CD4-positive, alpha-beta T cell treated with Interleukin-15 for 1 hour (primary cell): ENCODE measurements around the gene PIANP.
"Not testable (repeated sequence)": the region's sequence is repeated elsewhere in the genome, so short reads cannot be mapped to it uniquely, and the experiment has no call there.

Experiments used
- DNase-seq: peaks from one replicate; pipeline ENCODE4 v3.0.0-alpha.2; 2020

PIANP gene, protein sequence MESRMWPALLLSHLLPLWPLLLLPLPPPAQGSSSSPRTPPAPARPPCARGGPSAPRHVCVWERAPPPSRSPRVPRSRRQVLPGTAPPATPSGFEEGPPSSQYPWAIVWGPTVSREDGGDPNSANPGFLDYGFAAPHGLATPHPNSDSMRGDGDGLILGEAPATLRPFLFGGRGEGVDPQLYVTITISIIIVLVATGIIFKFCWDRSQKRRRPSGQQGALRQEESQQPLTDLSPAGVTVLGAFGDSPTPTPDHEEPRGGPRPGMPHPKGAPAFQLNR

DNA sequence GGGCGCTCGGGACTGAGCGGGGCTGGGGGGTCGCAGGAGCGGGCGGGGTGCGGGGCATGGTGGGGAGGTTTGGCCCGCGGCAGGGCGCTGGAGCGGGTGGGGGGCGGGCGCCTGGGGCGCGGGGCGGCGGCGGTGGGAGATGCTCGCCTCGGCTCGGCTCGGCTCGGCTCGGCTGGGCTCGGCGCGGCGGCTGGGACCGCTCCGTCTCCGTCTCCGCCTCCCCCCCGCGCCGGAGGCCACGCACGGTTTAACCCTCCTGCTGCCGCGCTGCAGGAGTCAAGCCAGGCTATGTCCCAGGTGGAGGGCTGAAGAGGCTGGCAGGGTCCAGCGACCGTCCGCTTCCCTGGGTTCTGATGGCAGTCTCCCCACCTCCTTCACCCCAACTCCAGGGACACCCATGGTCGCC, at the start of gene PIANP:
TSS of gene PIANP (minus strand) at position 170 of the 406 bp plus-strand sequence. CDS start 2,754 bp downstream, outside the sequence.
- DNase-seq: peak; percentile 43

DNA sequence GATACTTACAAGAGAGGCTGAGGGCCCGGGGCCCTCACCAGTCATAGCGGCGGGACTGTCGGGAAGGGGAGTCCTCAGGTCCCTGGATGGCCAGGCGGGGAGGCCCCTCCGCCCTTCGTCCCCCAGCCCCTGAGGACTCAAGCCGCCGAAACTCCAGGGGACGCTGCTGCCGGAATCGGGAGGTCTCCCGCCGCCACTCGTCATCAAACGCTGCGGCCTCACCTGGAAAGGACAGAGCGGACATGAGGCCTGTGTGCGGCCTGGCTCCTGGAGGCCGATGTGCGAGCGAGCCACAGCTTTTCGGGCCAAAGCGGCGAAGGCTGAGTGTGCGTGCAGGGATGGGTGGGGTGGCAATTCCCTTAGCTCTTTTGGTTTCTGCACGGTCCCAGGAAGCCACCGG, 48.1 kb upstream of the PIANP start:
- DNase-seq: no peak

DNA sequence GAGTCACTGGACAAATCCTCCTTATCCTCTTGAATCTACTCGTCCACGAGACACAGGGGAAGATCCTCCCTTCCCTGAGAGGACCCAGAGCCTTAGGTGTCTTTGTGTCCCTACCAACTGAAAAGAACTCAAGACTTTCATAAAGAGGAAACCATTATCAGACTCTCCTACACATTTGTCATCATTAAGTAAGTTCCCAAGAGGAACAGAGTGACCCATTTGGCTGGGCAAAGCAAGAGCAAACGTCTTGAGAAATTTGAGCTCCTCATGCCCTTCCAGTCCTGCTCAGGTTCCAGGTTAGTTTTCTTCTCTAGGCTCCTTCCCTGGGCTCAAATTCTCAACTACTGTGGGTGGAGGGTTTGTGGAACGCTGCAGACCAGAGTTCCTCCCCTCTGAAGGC, 46.6 kb upstream of the PIANP start:
- DNase-seq: no peak

DNA sequence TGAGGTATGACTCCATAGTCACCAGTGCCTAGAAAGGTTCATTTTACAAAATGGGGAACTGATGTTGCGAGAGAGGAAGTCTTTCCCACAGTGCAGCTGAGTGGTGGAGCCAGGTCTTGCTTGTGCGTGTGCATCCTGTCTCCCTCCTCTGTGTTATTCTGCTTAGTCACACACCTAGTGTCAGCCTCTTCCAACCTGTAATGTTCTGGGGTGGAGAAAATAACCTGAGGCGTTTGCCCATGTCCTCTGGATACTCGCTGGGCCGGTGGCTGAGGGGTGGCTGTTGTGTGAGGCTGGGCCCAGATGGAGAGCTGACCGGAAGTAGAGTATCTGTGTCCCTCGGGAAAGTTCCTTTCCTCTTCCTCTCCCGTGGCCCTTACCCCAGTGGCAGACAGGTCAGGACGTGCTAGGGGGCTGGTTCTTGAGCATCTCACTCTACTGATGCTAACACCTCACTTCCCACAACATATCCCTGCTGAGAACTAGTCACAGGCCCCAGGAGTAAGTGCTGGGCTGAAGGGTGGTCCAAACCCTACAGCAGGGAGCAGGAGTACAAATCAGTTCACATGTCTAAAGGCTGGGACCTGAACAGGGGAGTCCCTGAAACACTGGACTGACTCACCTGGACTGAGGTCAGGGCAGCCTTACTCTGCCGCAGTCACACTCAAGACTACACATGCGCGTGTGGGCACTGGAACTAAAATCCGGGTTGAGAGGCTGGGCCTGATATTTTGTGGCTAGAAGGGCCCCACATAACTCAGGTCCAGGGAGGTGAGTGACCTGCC, 45.3 kb upstream of the PIANP start:
- DNase-seq: peak; percentile 67

DNA sequence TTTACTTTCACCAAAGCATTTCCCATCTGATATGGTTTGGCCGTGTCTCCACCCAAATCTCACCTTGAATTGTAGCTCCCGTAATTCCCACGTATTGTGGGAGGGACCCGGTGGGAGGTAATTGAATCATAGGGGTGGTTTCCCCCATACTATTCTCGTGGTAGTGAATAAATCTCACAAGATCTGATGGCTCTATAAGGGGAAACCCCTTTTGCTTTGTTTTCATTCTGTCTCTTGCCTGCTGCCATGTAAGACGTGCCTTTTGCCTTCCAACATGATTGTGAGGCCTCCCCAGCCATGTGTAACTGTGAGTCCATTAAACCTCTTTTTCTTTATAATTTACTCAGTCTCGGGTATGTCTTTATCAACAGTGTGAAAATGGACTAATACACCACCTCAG, 42.7 kb upstream of the PIANP start:
- DNase-seq: not testable (repeated sequence)

DNA sequence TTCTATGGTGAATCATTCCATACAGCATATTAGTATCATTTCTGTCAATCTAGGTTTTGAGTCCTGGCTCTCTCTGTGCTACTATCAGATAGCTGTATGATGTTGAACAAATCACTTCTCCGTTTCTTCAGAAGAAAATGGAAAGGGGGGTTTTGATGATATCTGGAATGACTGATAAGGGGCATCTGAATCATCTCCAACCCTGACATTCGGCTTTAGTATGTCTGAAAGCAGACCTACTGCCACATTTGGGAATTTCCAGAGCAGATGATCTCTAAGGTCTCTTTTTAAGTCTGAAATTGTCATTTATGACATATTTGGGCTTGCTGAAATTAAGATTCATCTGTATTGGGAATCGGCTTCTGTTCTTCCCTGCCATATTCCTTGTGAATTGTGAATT, 42.2 kb upstream of the PIANP start:
- DNase-seq: no peak

DNA sequence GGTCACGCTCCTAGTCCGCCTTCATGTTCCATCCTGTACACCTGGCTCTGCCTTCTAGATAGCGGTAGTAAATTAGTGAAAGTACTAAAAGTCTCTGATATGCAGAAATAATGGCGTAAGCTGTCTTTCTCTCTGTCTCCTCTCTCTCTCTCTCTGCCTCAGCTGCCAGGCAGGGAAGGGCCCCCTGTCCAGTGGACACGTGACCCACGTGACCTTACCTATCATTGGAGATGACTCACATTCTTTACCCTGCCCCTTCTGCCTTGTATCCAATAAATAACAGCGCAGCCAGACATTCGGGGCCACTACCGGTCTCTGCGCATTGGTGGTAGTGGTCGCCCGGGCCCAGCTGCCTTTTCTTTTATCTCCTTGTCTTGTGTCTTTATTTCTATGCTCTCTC, 41.5 kb upstream of the PIANP start:
- DNase-seq: not testable (repeated sequence)

DNA sequence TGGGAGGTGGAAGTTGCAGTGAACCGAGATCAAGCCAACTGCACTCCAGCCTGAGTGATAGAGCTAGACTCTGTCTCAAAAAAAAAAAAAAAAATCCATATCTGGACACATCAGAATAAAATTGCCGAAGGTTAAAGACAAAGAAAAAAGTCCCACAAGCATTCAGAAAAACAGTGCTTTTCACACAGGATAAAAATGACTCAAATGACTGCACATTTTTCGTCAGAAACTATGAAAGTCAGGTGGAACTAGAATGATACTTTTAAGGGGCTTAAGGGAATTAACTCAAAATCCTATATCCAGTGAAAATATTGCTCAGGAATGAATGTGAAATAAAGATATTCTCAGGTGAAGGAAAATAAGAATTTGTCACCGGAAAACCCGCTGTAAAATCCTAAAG, 36.1 kb upstream of the PIANP start:
- DNase-seq: no peak

DNA sequence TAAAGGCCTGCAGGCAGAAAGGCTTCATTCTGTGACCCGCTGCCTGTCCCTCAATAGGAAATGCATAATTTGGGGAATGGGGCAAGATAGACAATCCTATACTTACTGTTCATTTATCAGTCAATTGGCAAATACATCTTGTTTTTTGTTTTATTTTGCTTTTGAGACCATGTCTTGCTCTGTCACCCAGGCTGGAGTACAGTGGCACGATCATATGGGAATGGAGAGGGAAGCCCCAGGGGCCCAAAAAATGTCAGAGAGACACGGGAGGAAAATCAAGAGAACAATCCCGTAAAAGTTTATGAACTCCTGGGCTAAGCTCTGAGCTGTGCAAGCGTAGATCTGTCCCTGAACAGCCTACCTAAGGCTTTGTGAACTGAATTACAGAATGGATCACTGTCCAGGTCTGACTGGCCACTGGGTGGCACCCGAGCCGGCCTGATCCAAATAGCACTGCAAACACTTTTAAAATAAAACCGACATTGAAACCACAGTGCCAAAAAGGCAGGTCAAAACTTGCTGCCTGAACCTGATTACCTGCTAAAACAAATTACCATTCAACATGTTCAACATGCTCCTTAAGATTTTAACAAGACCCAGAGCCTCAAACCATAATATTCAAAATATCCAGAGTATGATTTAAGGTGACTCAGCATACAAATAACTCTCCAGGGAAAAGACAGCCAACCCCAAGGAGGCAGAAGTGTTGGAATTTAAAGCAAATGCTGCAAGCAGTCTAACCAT, 35.0 kb upstream of the PIANP start:
- DNase-seq: peak; percentile 50

DNA sequence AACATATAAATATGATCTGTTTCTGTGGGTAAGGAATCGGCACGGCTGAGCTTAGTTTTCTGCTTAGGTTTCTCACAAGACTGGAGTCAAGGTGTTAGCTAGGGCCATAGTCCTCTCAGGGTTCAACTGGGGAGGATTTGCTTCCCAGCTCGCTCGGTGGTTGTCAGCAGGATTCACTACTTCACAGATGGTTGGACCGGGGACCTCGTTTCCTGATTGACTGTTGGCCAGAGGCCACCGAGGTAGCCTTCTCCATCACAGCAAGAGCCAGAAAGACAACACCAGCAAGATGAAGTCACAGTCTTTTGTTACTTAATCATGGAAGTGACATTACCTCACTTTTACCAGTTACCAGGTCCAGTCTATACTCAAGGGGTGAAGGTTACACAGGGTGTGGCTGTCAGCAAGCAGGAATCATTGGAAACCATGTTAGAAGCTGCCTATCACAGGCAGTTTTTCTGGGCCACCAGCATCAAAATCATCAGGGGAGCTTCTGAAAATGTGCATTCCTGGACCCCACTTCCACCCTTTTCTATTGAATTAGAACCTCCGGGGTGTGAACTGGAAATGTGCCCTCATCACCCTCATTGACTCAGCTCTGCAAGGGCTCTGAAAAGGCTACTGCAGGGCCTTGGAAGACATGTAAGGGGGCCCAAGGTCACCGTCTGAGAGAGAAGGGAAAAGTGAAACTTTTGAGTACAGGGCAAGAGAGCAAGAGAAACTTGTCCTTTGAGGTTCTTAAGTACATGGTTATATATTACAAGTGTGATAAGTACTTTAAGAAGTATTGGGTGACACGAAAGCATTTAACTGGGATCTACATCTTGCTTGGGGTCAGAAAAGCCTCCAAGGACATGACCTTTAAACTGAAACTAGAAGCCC, 34.1 kb upstream of the PIANP start:
- DNase-seq: no peak

DNA sequence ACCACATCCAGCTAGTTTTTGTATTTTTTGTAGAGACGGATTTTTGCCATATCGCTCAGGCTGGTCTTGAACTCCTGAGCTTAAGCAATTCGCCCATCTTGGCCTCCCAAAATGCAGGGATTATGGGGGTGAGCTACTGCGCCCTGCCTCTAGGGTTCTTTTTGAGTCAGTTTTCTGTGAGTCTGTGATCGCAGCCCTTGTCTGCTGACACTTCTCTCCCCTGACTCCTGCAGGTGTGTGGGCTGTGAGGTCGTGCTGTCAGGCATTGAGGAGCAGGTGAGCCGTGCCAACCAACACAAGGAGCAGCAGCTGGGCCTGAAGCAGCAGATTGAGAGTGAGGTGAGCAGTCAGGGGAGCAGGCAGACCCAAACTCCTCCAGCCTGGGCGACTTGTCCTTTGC, 29.6 kb upstream of the PIANP start:
- DNase-seq: no peak

DNA sequence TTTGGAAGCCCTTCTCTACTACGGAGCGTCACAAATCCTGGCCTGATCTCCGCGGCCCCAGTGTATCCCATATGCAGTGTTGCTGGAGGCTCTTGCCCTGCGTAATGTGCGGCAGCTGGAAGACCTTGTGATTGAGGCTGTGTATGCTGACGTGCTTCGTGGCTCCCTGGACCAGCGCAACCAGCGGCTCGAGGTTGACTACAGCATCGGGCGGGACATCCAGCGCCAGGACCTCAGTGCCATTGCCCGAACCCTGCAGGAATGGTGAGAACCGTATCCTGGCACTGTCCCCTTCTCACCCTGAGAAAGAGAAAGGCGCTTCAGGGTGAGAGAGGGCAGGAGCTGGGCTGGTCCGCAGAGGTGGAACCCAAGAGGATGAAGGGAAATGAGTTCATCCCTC, 28.6 kb upstream of the PIANP start:
- DNase-seq: no peak

DNA sequence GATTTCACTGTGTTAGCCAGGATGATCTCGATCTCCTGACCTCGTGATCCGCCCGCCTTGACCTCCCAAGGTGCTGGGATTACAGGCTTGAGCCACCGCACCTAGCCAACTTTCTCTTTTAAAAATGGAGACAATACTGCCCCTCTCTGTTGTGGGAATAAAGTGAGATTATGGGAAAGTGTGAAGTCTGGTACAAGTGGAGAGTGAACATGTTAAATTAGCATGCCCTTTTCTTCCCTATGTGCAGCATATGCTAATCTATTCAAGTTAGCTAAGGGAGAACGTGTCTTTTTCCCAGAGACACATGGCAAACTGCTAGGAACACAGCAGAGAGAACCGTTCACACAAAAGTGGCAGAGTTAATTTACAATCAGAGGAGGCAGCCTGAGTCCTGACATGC, 24.7 kb upstream of the PIANP start:
- DNase-seq: no peak

DNA sequence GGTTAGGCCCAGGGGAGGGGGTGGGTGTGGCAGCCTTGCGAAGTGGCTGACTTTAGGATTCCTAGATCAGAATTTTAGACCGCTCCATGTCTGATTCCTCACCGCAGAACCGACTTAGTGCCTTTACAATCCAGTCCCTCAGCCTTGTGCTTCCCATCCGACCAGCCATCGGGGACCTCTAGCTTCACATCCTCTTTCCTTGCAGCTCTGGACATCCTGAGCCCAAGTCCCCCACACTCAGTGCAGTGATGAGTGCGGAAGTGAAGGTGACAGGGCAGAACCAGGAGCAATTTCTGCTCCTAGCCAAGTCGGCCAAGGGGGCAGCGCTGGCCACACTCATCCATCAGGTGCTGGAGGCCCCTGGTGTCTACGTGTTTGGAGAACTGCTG, 23.8 kb upstream of the PIANP start:
- DNase-seq: no peak

DNA sequence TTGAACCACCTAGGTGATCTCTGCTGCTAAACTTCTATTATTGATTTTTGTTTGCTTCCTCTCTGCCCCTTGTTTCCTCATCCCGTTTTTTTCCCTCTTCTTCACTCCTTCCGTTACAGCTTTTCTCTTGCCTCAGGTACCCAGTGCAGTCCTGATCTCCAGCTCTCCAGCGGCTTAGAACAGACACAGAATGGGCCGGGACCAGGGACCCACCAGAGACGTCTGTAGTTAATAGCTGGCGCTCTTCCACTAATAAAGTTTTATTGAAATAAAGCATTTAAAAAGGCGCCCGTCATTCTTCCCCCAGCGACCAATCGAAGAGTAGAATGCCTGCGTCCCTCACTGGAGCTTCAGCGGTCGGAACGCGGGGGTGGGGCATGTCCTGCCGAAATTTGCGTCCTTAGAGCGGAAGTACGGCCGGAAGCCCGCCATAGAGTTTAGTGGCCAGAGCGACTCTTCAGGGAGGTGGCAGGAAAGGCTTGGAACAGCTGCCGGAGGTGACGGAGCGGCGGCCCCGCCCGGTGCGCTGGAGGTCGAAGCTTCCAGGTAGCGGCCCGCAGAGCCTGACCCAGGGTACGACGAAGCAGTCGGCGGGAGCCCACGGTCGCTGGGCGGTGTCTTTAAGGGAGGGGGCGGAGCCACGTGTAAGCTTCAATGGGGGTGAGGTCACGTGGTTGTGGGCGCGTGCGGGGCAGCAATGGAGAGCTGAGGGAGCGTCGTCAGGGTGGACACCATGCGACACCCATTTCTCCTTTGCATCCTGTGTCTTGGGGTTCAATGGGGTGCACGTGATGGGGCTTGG, 23.2 kb upstream of the PIANP start, which contains the start of gene COPS7A:
TSS of gene COPS7A (plus strand) at position 440 of the 802 bp plus-strand sequence. CDS start 611 bp downstream, outside the sequence.
- peak; percentile 99 for DNase-seq

DNA sequence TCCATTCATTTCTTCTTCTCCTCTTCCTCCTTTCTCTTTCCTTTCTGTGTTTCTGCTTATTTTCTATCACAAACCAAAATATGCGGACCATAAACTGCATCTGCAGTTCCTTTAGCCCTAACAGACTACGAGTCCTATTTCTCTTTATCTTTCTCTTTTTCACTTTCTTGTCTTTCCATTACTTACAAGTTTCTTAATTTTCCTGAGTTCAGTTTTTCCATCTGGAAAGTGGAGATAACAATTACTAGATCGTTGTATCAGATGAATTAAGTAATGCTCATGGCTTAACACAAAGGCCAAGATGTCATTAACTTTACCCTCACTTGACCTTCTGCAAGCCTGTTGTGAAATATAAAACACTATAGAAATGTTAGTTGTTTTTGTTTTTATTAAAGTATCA, 22.2 kb upstream of the PIANP start:
- no peak for DNase-seq

DNA sequence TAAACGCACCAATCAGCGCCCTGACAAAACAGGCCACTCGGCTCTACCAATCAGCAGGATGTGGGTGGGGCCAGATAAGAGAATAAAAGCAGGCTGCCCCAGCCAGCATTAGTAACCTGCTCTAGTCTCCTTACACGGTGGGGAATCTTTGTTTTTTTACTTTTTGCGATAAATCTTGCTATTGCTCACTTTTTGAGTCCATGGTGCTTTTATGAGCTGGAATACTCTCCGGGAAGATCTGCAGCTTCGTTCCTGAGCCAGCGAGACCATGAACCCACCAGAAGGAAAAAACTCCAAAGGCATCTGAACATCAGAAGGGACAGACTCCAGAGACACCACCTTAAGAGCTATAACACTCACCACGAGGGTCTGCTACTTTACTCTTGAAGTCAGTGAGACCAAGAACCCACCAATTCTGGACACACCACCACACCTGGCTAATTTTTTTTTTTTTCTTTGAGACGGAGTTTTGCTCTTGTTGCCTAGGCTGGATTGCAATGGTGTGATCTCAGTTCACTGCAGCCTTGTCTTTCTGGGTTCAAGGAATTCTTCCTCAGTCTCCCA, 16.3 kb upstream of the PIANP start:
- DNase-seq: no peak

DNA sequence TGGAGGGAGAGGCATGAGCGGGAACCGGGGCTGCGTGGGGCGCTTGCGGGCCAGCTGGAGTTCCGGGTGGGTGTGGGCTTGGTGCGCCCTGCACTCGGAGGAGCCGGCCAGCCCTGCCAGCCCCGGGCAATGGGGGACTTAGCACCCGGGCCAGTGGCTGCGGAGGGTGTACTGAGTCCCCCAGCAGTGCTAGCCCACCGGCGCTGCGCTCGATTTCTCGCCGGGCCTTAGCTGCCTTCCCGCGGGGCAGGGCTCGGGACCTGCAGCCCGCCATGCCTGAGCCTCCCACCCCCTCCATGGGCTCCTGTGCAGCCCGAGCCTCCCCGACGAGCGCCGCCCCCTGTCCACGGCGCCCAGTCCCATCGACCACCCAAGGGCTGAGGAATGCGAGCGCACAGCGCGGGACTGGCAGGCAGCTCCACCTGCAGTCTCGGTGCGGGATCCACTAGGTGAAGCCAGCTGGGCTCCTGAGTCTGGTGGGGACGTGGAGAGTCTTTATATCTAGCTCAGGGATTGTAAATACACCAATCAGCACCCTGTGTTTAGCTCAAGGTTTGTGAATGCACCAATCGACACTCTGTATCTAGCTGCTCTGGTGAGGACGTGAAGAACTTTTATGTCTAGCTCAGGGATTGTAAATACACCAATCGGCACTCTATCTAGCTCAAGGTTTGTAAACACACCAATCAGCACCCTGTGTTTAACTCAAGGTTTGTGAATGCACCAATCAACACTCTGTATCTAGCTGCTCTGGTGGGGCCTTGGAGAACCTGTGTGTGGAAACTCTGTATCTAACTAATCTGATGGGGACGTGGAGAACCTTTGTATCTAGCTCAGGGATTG, 15.6 kb upstream of the PIANP start:
- DNase-seq: not testable (repeated sequence)

DNA sequence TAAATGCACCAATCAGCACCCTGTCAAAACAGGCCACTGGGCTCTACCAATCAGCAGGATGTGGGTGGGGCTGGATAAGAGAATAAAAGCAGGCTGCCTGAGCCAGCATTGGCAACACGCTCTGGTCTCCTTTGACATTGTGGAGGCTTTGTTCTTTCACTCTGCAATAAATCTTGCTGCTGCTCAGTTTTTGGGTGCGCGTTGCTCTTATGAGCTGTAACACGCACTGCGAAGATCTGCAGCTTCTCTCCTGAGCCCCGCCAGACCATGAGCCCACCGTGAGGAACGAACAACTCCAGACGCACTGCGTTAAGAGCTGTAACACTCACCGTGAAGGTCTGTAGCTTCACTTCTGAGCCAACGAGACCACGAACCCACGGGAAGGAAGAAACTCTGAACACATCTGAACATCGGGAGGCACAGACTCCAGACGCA, 8.4 kb upstream of the PIANP start:
- DNase-seq: peak; percentile 82

DNA sequence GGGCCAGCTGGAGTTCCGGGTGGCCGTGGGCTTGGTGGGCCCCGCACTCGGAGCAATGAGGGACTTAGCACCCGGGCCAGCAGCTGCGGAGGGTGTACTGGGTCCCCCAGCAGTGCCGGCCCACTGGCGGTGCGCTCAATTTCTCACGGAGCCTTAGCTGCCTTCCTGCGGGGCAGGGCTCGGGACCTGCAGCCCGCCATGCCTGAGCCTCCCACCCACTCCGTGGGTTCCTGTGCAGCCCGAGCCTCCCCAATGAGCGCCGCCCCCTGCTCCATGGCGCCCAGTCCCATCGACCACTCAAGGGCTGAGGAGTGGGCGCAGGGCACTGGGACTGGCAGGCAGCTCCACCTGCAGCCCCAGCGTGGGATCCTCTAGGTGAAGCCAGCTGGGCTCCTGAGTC, 7.7 kb upstream of the PIANP start:
- not testable (repeated sequence) for DNase-seq
